ENCODE measurements around the gene DAB1.

DAB1 gene

DNA sequence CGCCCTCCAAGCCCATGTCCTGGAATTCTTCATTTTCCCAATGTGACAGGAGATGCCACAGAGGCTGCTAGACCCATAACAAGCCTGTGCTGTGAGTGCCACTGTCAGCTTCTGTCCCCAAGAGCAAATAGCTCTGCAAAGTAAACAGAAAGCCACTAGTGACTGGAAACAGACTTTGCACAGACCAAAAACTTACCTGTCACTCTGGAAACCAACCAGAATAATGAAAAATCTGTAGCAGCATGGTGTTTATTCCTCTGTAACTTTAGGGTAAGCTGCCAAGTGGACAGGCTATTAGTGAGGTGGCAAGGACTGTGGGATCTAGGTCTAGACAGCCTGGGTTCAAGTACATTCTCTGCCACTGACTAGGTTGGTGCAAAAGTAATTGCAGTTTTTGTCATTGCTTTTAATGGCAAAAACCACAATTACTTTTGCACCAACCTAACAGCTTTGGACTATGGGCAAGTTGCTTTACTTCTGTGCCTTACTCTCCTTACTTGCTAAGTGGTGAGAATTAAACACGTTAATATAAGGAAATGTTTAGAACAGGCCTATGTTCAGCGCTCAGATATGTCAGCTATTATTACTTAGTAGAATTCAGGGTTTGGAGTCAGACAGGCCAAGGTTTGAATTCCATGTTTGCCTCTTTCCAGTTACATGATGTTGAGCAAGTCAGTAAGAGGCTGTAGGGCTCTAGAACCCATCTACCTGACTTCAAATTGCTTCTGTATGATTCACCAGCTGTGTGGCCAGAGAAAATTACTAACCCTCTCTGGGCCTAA, 457.8 kb downstream of the DAB1 start, which contains the start of gene C8B:
Gene C8B (minus strand): TSS at position 100 of the 782 bp plus-strand sequence. CDS start 67 bp downstream, at position 33.
- no peak for DNase-seq
- Mint-ChIP-seq H3K27me3 (peaks cover 0 to 9% of the 10 kb centered on the region in 2 donors), H3K36me3 (ENCODE audit: insufficient read depth) (no peaks in the 10 kb centered on the region), H3K27ac (no peak within 1 kb of the TSS), H3K4me1 (ENCODE audit: low read depth in 2 of 2) (no peaks in the 10 kb centered on the region), H3K4me3 (no peak within 1 kb of the TSS), H3K9me3 (peaks cover 0 to 3% of the 10 kb centered on the region in 2 donors)
- no peak for ATAC-seq (replicated peaks)

GRCh38 chr1:56965191-56965590, 458.7 kb downstream of the DAB1 start:
- Mint-ChIP-seq H3K9me3 (peaks cover 0 to 1% of the 10 kb centered on the region in 2 donors), H3K27me3 (peaks cover 0 to 9% of the 10 kb centered on the region in 2 donors), H3K36me3 (ENCODE audit: insufficient read depth) (no peaks in the 10 kb centered on the region), H3K4me3 (no peak overlapping the region), H3K27ac (no peak overlapping the region), H3K4me1 (ENCODE audit: low read depth in 2 of 2) (no peaks in the 10 kb centered on the region)
- no peak for ATAC-seq (replicated peaks)
- no peak for DNase-seq

GRCh38 chr1:56964349-56965017, 459.4 kb downstream of the DAB1 start:
- no peak for DNase-seq
- no peak overlapping the region for H3K27ac Mint-ChIP-seq
- no peak overlapping the region for H3K4me3 Mint-ChIP-seq
- no peaks in the 10 kb centered on the region for H3K36me3 Mint-ChIP-seq (ENCODE audit: insufficient read depth)
- ATAC-seq (replicated peaks), result no peak
- peaks cover 0 to 9% of the 10 kb centered on the region in 2 donors for H3K27me3 Mint-ChIP-seq
- H3K9me3 Mint-ChIP-seq, result no peaks in the 10 kb centered on the region
- H3K4me1 Mint-ChIP-seq (ENCODE audit: low read depth in 2 of 2), result no peaks in the 10 kb centered on the region

GRCh38 chr1:56963667-56964066, 460.2 kb downstream of the DAB1 start:
- DNase-seq, result no peak
- Mint-ChIP-seq H3K27me3 (peaks cover 0 to 9% of the 10 kb centered on the region in 2 donors), H3K27ac (no peak overlapping the region), H3K9me3 (no peaks in the 10 kb centered on the region), H3K4me1 (ENCODE audit: low read depth in 2 of 2) (no peaks in the 10 kb centered on the region), H3K36me3 (ENCODE audit: insufficient read depth) (no peaks in the 10 kb centered on the region), H3K4me3 (no peak overlapping the region)
- ATAC-seq (replicated peaks), result no peak

GRCh38 chr1:56961426-56961825, 462.4 kb downstream of the DAB1 start:
- Mint-ChIP-seq H3K4me3 (no peak overlapping the region), H3K4me1 (ENCODE audit: low read depth in 2 of 2) (no peaks in the 10 kb centered on the region), H3K27me3 (peaks cover 9% of the 10 kb centered on the region in 2 donors), H3K9me3 (peaks cover 0 to 2% of the 10 kb centered on the region in 2 donors), H3K36me3 (ENCODE audit: insufficient read depth) (no peaks in the 10 kb centered on the region), H3K27ac (no peak overlapping the region)
- no peak for DNase-seq
- ATAC-seq (replicated peaks), result no peak

GRCh38 chr1:56958526-56958925, 465.3 kb downstream of the DAB1 start:
- Mint-ChIP-seq H3K4me1 (ENCODE audit: low read depth in 2 of 2) (no peaks in the 10 kb centered on the region), H3K9me3 (peaks cover 0 to 2% of the 10 kb centered on the region in 2 donors), H3K27me3 (peaks cover 9 to 12% of the 10 kb centered on the region in 2 donors), H3K36me3 (ENCODE audit: insufficient read depth) (no peaks in the 10 kb centered on the region), H3K4me3 (no peak overlapping the region), H3K27ac (no peak overlapping the region)
- ATAC-seq (replicated peaks), result no peak
- no peak for DNase-seq

- Mint-ChIP-seq H3K27me3 (peaks cover 9 to 12% of the 10 kb centered on the region in 2 donors), H3K36me3 (ENCODE audit: insufficient read depth) (no peaks in the 10 kb centered on the region), H3K27ac (no peak overlapping the region), H3K4me1 (ENCODE audit: low read depth in 2 of 2) (no peaks in the 10 kb centered on the region), H3K4me3 (no peak overlapping the region), H3K9me3 (peaks cover 0 to 2% of the 10 kb centered on the region in 2 donors)
- ATAC-seq (replicated peaks) (no peak), DNase-seq (no peak)
These were observed 465.9 kb downstream of the DAB1 start for GRCh38 chr1:56957931-56958330.

DNA sequence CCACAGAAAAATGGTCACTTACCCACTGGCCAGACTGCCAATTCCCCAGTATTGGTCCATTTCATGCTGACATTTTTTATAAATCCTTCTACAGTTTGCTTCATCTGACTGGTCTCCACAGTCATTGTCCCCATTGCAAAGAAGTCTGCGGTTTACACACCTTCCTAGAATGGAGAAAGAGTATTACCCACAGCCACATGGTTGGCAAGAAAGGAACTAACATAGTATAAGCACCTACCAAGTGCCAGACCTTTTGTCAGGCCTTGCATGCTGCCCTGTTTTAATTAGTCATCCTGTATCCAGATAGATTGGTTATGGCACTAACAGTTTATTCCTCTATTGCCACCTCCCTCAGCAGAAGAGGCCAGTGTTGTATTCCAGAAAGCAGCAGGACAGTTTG, 469.2 kb downstream of the DAB1 start:
- Mint-ChIP-seq H3K27me3 (peaks cover 9 to 12% of the 10 kb centered on the region in 2 donors), H3K36me3 (ENCODE audit: insufficient read depth) (no peaks in the 10 kb centered on the region), H3K27ac (no peak overlapping the region), H3K4me1 (ENCODE audit: low read depth in 2 of 2) (no peaks in the 10 kb centered on the region), H3K9me3 (peaks cover 0 to 2% of the 10 kb centered on the region in 2 donors), H3K4me3 (no peak overlapping the region)
- DNase-seq (no peak), ATAC-seq (replicated peaks) (no peak)

- ATAC-seq (replicated peaks) (no peak), DNase-seq (no peak)
- Mint-ChIP-seq H3K4me3 (no peak overlapping the region), H3K36me3 (ENCODE audit: insufficient read depth) (no peaks in the 10 kb centered on the region), H3K27me3 (peaks cover 9 to 12% of the 10 kb centered on the region in 2 donors), H3K9me3 (peaks cover 0 to 2% of the 10 kb centered on the region in 2 donors), H3K27ac (no peak overlapping the region), H3K4me1 (ENCODE audit: low read depth in 2 of 2) (no peaks in the 10 kb centered on the region)
These were observed 470.5 kb downstream of the DAB1 start for GRCh38 chr1:56953386-56953785.

- no peak for ATAC-seq (replicated peaks)
- H3K27ac Mint-ChIP-seq, result no peak overlapping the region
These were observed 471.4 kb downstream of the DAB1 start for GRCh38 chr1:56952501-56952900.

DNA sequence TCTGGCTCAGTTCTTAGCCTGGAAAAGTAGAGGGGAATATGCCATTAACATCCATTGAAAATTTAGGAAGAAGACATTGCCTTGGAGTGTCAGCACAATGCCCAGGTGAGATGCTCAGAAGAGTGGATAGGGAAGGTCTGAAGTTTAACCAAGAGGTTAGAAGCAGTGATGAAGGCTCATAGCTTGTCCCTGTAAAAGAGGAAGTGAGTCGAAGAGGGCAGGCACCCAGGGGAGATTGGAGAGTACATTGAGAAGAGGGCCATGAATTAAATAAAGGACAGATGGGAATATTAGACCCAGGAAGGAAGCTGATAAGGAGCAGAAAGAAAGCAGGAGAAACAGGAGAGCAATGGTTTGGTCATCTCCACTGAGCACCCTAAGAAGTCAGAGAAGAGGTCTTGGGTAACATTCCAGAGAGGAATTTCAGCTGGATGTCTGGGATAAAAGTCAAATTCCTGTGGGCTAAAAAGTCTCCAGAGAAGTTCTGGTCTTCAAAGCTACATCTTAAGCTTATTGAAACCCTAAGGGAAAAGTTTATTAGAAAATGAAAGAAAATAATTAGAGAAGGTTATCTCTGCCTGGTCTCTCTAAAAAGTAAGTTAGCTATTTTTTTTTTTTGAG, 475.3 kb downstream of the DAB1 start:
- DNase-seq (no peak), ATAC-seq (replicated peaks) (no peak)
- H3K27ac Mint-ChIP-seq, result no peak overlapping the region
- no peaks in the 10 kb centered on the region for H3K9me3 Mint-ChIP-seq
- peaks cover 0 to under 1% of the 10 kb centered on the region in 2 donors for H3K27me3 Mint-ChIP-seq
- H3K36me3 Mint-ChIP-seq (ENCODE audit: insufficient read depth), result no peaks in the 10 kb centered on the region
- H3K4me3 Mint-ChIP-seq, result no peak overlapping the region
- H3K4me1 Mint-ChIP-seq (ENCODE audit: low read depth in 2 of 2), result no peaks in the 10 kb centered on the region

More at GRCh38 chr1:56952501-56952900, 471.4 kb downstream of the DAB1 start:
- Mint-ChIP-seq H3K36me3 (ENCODE audit: insufficient read depth) (no peaks in the 10 kb centered on the region), H3K9me3 (no peaks in the 10 kb centered on the region), H3K4me1 (ENCODE audit: low read depth in 2 of 2) (no peaks in the 10 kb centered on the region), H3K4me3 (no peak overlapping the region), H3K27me3 (peaks cover 2 to 12% of the 10 kb centered on the region in 2 donors)
- no peak for DNase-seq

All from effector memory CD8-positive, alpha-beta T cell (primary cell).